Transverse colon (tissue), 4 donors: ENCODE results near the gene LETM1.

Experiments used
- EP300 ChIP-seq: sonication (generic); formaldehyde crosslinking; IDR thresholded peaks from one replicate; pipeline ENCODE4 v1.6.1; 2017; ENCODE audit warnings: antibody characterized with exemption, low read depth
- POLR2AphosphoS5 ChIP-seq, 3 donors: sonication (generic); formaldehyde crosslinking; IDR thresholded peaks; one replicate each; pipeline ENCODE4 v1.6.1; 2016; ENCODE audit warnings: antibody characterized with exemption in 3 of 3
- TF ChIP-seq, protein P1 (sequence below), 5 experiments: fragments of 200-600 bp in 3 of 5; fragments of 450-650 bp in 2 of 5; sonication (generic) in 3 of 5; IDR thresholded peaks; 1 replicate in 2 of 5; 2 replicates in 3 of 5; pipeline ENCODE4 v1.5.1; 2016 to 2017; ENCODE audit warnings: antibody characterized with exemption in 5 of 5, inconsistent platforms in 3 of 5, mild to moderate bottlenecking in 2 of 5, moderate library complexity in 1 of 5

DNA sequence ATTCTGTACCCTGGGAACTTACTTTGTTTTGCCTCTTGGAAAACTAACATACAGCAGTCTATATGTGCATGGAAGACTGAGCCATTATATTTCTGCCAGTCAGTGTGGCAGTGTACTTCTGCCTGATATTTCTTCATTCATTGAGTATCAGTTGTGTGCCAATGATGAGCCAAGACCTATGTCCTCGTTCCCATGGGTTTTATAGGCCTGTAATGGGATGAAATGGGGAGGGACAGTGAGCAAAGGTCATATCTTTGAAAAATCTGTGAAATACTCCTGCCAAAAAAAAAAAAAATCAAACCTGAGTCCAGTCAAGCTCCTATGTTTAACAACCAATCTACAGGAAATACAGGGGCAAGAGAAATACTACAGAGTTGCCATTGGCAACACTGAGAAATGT is 24.4 kb upstream of the LETM1 start:
- TF ChIP-seq, protein P1, sequence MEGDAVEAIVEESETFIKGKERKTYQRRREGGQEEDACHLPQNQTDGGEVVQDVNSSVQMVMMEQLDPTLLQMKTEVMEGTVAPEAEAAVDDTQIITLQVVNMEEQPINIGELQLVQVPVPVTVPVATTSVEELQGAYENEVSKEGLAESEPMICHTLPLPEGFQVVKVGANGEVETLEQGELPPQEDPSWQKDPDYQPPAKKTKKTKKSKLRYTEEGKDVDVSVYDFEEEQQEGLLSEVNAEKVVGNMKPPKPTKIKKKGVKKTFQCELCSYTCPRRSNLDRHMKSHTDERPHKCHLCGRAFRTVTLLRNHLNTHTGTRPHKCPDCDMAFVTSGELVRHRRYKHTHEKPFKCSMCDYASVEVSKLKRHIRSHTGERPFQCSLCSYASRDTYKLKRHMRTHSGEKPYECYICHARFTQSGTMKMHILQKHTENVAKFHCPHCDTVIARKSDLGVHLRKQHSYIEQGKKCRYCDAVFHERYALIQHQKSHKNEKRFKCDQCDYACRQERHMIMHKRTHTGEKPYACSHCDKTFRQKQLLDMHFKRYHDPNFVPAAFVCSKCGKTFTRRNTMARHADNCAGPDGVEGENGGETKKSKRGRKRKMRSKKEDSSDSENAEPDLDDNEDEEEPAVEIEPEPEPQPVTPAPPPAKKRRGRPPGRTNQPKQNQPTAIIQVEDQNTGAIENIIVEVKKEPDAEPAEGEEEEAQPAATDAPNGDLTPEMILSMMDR (IDR thresholded peaks at IDR 0.05): no peak
- TF ChIP-seq EP300 (no peak), POLR2AphosphoS5 (IDR thresholded peaks at IDR 0.05) (peak in 1 of 3 donors; percentile 40)
